ENCODE measurements around the gene MRPL36.
"Not testable (repeated sequence)": the region's sequence is repeated elsewhere in the genome, so short reads cannot be mapped to it uniquely, and the experiment has no call there.

The MRPL36 gene

DNA sequence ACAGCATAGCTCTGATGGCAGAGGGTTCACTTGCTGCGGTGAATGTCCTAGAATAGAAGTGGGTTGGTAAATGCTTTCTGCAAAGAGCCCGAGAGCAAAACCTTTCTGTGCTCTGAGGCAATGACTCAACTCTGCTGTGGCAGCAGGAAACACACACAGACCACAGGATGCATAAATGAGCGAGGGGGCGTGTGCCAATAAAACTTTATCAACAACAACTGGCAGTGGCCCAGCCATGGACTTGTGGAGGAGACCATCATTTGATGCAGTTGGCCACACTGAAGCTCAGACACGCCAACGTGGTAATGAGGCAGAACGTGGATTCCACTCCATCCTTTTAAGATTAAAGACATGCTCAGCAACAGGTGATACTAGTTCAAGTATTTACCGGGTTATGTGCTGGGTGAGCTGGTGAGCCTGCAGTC, 6.8 kb downstream of the MRPL36 start:
- TF ChIP-seq POLR2A (IDR thresholded peaks at IDR 0.05; ENCODE audit: low read depth, low read length), result no peak
- FAIRE-seq (peak; percentile 60), DNase-seq (ENCODE audit: insufficient read length, low spot score) (peak; percentile 80)

DNA sequence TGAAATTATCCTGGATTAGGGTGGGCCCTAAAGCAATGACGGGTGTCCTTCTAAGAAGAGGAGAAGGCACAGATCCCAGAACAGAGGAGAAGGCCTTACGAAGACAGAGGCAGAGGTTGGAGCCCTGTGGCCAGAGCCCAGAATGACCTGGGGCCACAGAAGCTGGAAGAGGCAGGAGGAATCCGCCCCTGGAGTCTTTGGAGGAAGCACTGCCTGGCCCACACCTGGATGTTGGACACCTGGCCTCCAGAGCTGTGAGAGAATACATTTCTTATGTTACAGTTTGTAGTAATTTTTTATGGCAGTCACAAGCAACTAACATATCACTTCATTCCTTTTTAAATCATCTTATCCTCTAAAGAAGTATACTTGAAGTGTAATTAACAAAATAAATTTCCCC, 8.5 kb downstream of the MRPL36 start:
- DNase-seq (ENCODE audit: insufficient read length, low spot score) (no peak), FAIRE-seq (no peak)
- no peak for TF ChIP-seq POLR2A (IDR thresholded peaks at IDR 0.05; ENCODE audit: low read depth, low read length)

DNA sequence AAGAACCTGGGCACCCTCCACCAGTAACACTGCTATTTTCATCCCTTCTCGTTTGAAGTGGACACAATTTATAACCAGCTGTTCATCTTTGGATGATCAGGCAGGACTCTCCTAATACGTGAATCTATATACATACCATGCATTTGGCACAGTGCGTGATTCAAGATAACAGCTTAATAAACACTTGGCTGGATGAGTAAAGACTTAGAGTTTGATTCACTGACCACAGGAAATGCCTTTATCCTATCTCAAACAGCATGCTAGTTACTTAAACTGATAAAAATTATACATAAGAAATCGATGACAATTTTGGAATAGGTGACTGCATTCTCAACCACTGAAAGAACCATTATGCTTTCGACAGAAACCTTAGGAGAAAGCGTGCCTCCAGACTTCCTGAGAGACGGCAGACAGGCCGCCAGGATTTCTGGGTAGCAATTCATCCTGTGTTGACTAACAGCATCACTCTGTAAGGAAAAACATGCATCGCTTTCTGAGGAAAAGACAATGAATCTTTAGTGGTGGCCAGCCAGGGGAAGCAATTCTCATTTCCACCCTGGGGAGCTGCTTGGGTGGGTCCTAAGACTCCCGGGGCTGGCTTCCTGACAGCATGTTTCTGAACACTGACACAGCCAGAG, 9.7 kb downstream of the MRPL36 start:
- peak; percentile 35 for DNase-seq (ENCODE audit: insufficient read length, low spot score)
- no peak for FAIRE-seq
- TF ChIP-seq POLR2A (IDR thresholded peaks at IDR 0.05; ENCODE audit: low read depth, low read length), result no peak

DNA sequence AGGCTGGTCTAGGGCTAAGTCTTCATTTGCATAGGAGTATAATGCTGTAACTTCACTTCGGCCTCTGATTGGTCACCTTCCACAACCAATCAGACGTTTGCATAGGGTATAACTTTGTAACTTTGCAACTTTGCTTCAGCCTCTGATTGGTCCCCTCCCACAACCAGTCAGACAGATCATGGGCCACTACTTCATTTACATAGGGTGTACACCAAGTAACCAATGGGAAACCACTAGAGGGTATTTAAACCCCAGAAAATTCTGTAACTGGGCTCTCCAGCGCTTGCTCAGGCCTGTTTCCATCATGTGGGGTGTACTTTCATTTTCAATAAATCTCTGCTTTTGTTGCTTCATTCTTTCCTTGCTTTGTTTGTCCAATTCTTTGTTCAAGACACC, 10.2 kb downstream of the MRPL36 start:
- not testable (repeated sequence) for DNase-seq (ENCODE audit: insufficient read length, low spot score)
- FAIRE-seq, result peak; percentile 43

DNA sequence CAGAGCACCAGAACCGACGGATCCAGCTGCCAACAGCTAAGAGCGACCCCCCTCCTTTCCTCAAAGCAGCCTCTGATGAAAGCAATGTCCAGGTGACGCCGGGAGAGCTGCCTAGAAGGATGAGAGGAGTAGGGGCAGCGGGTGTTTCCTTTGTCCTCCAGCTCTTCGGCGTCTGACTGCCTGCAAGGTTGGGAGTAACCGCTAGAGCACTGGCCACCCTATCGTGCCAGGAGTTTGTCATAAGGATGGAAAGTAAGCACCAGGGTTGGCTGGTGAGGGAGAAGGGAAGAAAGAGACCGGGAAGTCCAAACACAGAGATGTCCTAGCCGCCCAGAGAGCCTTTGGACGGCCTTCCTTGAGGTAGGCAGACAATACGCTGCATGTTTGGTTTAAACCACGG, 10.8 kb downstream of the MRPL36 start:
- DNase-seq (ENCODE audit: insufficient read length, low spot score), result no peak
- FAIRE-seq, result no peak
- TF ChIP-seq POLR2A (IDR thresholded peaks at IDR 0.05; ENCODE audit: low read depth, low read length), result no peak

DNA sequence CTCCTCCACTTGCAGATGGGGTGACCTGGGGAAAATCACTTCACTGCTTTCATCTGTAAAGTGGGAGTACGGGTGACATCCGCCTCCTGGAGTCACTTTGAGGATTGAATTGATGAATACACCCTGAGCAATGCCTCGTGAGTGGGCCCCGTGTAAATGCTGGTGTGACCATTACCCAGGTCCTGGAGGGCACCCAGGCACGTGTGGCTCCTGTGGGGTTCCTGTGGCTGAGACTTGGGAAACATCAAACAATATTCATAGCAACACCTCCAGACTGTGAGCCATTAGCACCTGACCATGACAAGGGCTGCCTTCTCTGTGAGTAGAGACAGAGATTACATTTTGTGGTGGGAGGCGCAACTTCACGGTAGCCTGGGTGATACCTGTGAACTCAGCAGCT, 11.4 kb downstream of the MRPL36 start:
- no peak for FAIRE-seq
- no peak for DNase-seq (ENCODE audit: insufficient read length, low spot score)
- TF ChIP-seq POLR2A (IDR thresholded peaks at IDR 0.05; ENCODE audit: low read depth, low read length), result no peak

DNA sequence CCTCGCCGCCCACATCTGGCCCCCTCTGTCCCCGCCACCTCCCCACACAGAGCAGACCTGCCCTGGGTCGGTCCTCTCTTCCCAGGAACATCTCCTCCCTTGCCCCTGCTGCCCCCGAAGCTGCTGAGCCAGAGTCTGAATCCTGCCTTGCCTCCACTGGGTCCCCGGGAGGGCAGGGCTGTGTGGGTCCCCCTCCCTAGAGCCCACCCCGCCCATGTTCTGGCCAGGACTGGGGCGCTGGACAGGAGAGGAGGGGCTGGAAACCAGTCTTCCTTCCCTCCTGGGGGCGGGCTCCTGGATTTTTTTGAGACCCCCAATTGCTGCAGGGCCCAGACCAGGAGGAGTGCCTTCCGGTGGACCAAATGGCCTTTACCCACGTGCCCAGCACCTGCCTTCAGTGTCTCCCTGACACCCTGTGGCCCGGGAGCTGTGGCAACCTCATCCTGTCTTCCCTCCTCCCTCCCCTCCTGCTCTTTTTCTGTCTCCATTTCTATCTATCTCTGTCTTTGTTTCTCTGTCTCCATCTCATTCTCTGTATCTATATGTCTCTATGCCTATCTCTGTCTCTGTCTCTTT, 12.1 kb downstream of the MRPL36 start:
- FAIRE-seq (no peak), DNase-seq (ENCODE audit: insufficient read length, low spot score) (no peak)
- TF ChIP-seq POLR2A (IDR thresholded peaks at IDR 0.05; ENCODE audit: low read depth, low read length), result no peak

DNA sequence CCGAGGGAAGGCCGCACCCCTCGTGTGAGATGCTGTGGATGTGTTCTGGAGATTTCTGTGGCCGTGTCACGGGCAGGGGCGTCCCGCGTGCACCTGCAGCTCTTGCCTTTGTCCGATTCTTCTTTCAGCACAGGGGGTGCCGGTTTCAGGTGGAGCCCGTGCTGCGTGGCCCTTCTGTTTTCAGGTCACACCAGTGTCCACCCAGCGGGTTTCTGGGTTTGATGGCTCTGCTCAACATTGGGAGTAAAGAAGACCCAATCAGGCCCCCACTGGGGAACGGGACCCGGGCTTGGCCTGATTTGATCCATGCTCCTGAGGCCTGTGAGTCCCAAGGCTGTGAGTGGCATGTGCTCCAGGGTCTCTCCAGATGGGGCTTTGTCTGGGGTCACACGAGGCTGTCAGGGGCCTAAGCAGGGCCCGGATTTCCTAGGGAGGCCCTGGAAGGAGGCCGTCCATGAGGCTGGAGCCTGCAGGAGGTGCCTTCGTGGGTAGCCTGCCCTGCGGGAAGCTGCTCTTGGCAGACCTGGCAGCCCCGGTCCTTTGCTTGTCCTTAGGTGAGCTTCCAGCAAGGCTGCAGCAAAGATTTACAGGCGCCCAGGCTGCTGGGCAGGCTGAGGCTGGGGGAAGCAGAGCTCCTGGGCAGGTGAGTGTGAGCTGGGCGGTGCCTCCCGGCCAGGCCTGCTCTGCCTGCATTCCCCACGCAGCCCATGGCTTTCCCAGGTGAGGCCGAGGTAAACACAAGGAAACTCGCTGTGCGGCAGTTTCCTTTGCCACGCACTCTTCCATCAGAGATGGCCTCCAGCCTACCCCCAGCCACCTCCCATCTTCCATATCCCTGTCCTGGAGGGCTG, 12.8 kb downstream of the MRPL36 start:
- no peak for TF ChIP-seq POLR2A (IDR thresholded peaks at IDR 0.05; ENCODE audit: low read depth, low read length)
- no peak for FAIRE-seq
- no peak for DNase-seq (ENCODE audit: insufficient read length, low spot score)

DNA sequence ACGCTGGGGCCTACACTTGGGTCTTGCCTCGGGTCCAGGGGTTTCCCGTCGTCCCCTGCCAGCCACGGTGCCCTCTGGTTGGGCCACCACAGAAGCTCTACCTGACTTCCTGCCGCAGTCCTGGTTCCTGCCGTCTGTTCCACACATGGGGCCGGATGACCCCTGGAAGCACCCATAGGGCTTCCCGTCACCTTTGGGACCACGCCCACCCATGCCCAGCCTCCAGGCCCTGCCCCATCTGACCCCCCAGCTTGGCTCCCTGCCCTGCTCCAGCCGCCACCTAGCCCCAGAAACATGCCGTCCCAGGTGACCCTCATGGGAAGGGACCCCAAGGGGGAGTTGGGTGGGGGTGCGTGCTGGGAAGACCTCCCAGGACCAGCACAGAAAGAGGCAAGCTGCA, 13.7 kb downstream of the MRPL36 start:
- FAIRE-seq (no peak), DNase-seq (ENCODE audit: insufficient read length, low spot score) (no peak)
- no peak for TF ChIP-seq POLR2A (IDR thresholded peaks at IDR 0.05; ENCODE audit: low read depth, low read length)

DNA sequence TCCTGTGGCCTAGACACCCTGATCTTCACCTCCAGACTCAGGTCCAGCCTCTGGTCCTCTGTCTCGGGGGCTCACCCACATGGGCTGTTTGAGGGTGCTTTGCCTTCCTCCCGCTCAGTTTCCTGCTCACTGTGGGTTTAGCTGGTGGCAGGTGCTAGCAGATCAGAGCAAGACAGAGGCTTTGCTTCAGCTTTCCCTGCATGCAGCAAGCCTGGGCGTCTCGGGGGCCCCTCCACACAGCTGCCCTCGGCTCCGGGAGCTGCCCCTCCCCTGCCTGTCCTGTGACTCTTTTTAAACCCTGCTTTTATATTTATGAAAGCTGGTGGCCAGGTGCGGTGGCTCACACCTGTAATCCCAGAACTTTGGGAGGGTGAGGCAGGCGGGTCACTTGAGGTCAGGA, 14.6 kb downstream of the MRPL36 start:
- FAIRE-seq, result no peak
- no peak for TF ChIP-seq POLR2A (IDR thresholded peaks at IDR 0.05; ENCODE audit: low read depth, low read length)
- no peak for DNase-seq (ENCODE audit: insufficient read length, low spot score)

DNA sequence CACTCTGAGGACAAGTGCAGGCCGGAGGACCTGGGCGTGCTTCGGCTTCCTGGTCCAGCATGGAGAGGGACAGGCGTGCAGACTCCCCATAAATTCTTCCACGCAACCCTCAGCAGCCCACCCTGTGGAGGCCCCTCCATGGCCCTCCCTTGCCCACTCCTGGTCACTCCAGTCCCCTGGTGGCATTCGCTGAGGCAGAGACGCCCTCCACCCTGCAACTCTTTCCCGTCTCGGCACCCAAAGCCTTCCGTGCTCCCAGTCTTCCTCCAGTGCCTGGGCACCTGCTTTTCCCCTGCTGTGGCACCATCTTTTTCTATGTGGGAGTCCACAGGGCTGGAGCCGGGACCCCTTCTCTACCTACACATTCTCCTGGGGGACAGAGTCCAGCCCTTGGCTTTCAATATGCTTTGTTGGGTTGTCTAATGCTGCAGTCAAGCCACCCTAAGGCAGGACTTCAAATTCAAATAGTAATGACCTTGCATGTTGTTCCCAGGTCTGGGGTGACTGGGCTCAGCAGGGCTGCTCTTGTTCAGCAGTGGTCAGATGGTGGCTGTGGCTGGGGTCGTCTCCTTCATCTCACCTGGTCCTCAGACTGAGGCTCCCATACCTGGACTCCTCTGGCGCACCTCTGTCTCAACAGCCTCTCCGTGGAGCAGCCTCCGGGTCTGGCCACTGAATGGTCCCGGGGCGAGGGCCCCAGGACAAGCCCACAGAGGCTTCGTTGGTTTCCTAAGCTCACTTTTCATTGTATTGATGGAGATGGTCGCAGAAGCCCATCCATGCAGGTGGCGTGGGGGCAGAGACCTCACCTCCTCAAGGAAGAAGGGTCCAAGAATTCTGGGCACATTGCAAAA, 15.2 kb downstream of the MRPL36 start:
- FAIRE-seq (no peak), DNase-seq (ENCODE audit: insufficient read length, low spot score) (no peak)
- no peak for TF ChIP-seq POLR2A (IDR thresholded peaks at IDR 0.05; ENCODE audit: low read depth, low read length)

DNA sequence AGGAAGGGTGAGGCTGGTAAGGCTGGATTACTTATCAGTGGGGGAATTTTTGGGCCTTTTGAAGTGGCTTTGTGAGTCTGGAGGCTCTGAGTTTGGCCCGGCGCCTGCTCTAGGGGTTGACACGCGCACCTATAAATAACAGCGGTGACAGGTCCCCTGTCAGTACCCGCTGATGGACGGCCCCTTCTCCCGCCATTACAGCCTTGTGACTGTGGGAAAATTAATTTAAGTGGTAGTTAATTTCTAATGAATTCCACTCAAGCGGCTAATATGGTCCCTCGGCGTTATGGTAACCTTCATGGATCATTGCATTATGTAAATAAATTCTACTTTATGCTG, 16.5 kb downstream of the MRPL36 start:
- TF ChIP-seq POLR2A (IDR thresholded peaks at IDR 0.05; ENCODE audit: low read depth, low read length), result no peak
- no peak for DNase-seq (ENCODE audit: insufficient read length, low spot score)
- no peak for FAIRE-seq

DNA sequence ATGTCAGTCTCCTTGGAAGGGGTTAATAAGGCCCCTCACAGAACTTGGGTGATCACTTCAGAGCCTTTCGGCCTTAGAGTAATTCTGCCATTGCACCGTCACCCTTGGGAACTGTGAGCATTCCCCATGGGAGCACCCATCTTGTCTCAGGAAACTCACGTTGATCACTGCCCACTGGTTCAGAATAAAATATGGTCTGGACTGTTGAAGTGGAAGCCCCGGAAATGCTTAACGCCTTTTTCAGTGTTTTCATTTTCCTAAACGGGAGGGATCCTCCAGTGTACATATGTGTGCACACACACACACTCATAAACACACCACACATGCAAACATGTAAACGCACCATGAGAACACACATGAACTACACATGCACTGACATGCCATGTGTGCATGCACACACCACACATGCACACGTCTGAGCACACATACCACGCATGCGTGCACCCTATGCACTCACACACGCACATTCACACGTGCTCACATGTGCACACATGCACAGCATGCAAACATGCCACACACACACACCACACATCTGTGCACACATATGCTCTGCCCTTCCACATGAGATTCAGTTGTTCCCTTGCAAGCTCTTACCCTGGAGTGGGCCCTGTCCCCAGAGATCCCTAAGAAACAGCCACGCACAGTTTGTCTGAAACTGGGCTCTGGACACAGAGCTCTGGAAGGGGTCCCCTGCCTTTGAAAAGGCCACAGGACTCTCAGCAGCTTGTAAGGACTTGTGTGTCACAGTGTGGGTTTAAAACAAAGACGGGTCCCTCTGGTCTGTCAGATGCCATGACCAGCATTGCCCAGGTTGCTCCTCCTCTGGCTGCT, 17.0 kb downstream of the MRPL36 start:
- no peak for FAIRE-seq
- no peak for TF ChIP-seq POLR2A (IDR thresholded peaks at IDR 0.05; ENCODE audit: low read depth, low read length)
- DNase-seq (ENCODE audit: insufficient read length, low spot score), result no peak
